Measurements from ENCODE around the gene GMPPB. TPM values are rescaled to one million over a fixed set of nuclear protein-coding genes. Genes with fewer than 3 reads are reported as not detected.
A peak's percentile ranks its signal among the peaks of the same experiment; 100 is the strongest.

GMPPB gene
- total RNA-seq, 1 experiment from 2014 or later, result 88.1 TPM

DNA sequence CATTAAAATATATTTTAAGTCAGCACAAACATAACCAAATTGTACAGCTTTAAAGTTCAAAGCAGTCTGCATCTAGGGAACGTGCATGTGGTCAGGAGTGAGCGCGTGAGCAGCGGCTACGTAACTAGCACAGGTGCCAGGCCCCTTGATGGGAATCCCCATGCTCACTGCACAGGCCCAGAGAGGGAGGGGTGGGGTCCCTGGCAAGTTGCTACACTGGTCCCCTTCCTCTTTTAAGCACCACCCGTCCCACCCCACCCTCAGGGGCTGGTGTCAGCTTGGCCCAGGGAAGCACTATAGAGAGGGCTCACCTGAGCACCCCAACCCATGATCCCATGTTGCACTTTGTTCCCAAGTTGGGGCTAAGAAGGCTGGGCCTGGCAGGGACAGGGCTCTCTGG lies 835 bp upstream of the GMPPB start:
- CTCF ChIA-PET, result no interaction called here

GRCh38 chr3:49723296-49723627 lies 489 bp downstream of the GMPPB start:
- H3K36me3 Mint-ChIP-seq (ENCODE audit: insufficient read depth, unreplicated experiment), result peaks cover 73% of the 10 kb centered on the region
- no peak for TF ChIP-seq CTCF (IDR thresholded peaks at IDR 0.05; ENCODE audit: unreplicated experiment)
- H3K27ac Mint-ChIP-seq (ENCODE audit: low read depth, unreplicated experiment), result peak overlapping the region; percentile 78
- intact Hi-C loops (cut with micrococcal nuclease), result loop anchor here (5.0 kb wide), 2 partner anchors 114 to 179 kb away; partner anchors contain the start of gene MST1R
- CTCF ChIA-PET, result interaction anchor here (1.1 to 1.4 kb wide), 3 partner anchors 79 to 116 kb away, joined by 3 to 4 read pairs (median 4); no protein-coding TSS in a partner anchor
- TSS peak; percentile 49 for BruUV-seq (replicated peaks)
- no peaks in the 10 kb centered on the region for H3K27me3 Mint-ChIP-seq (ENCODE audit: insufficient read depth, unreplicated experiment)
- H3K4me1 Mint-ChIP-seq (ENCODE audit: insufficient read depth, unreplicated experiment), result peaks cover 18% of the 10 kb centered on the region
- peak; percentile 45 for DNase-seq (ENCODE audit: unreplicated experiment)
- H3K9me3 Mint-ChIP-seq (ENCODE audit: unreplicated experiment), result no peaks in the 10 kb centered on the region
- POLR2A ChIA-PET, result interaction anchor here (0.9 to 2.2 kb wide), 9 partner anchors 11 to 512 kb away, joined by 3 to 13 read pairs (median 4); partner anchors contain the start of genes INKA1 and IP6K1
- H3K4me3 Mint-ChIP-seq (ENCODE audit: unreplicated experiment), result peak overlapping the region; percentile 83

More for the DNA sequence above, 835 bp upstream of the GMPPB start:
- H3K27me3 Mint-ChIP-seq (ENCODE audit: insufficient read depth, unreplicated experiment), result no peaks in the 10 kb centered on the region
- no peak for TF ChIP-seq CTCF (IDR thresholded peaks at IDR 0.05; ENCODE audit: unreplicated experiment)
- H3K27ac Mint-ChIP-seq (ENCODE audit: low read depth, unreplicated experiment), result peak overlapping the region; percentile 78
- peaks cover 73% of the 10 kb centered on the region for H3K36me3 Mint-ChIP-seq (ENCODE audit: insufficient read depth, unreplicated experiment)
- no peaks in the 10 kb centered on the region for H3K9me3 Mint-ChIP-seq (ENCODE audit: unreplicated experiment)
- BruUV-seq (replicated peaks), result TSS peak; percentile 86
- peaks cover 14% of the 10 kb centered on the region for H3K4me1 Mint-ChIP-seq (ENCODE audit: insufficient read depth, unreplicated experiment)
- no peak for DNase-seq (ENCODE audit: unreplicated experiment)
- POLR2A ChIA-PET, result interaction anchor here (0.5 to 2.2 kb wide), 12 partner anchors 9 to 486 kb away, joined by 3 to 13 read pairs (median 4); partner anchors contain the start of gene IP6K1
- intact Hi-C loops (cut with micrococcal nuclease), result loop anchor here (5.0 kb wide), 2 partner anchors 113 to 178 kb away; partner anchors contain the start of gene MST1R
- peak overlapping the region; percentile 83 for H3K4me3 Mint-ChIP-seq (ENCODE audit: unreplicated experiment)

- intact Hi-C loops (cut with micrococcal nuclease), result loop anchor here (5.0 kb wide), 2 partner anchors 114 to 179 kb away; partner anchors contain the start of gene MST1R
- H3K4me3 Mint-ChIP-seq (ENCODE audit: unreplicated experiment), result peak overlapping the region; percentile 83
- H3K27me3 Mint-ChIP-seq (ENCODE audit: insufficient read depth, unreplicated experiment), result no peaks in the 10 kb centered on the region
- ChIA-PET POLR2A (interaction anchor here (0.6 to 2.2 kb wide), 9 partner anchors 11 to 512 kb away, joined by 3 to 13 read pairs (median 4); partner anchors contain the start of genes INKA1 and IP6K1), CTCF (interaction anchor here (1.2 to 1.4 kb wide), 2 partner anchors 80 to 116 kb away, joined by 3 to 4 read pairs; no protein-coding TSS in a partner anchor)
- no peak for TF ChIP-seq CTCF (IDR thresholded peaks at IDR 0.05; ENCODE audit: unreplicated experiment)
- no TSS peak for BruUV-seq (replicated peaks)
- H3K27ac Mint-ChIP-seq (ENCODE audit: low read depth, unreplicated experiment), result peak overlapping the region; percentile 78
- peaks cover 69% of the 10 kb centered on the region for H3K36me3 Mint-ChIP-seq (ENCODE audit: insufficient read depth, unreplicated experiment)
- no peaks in the 10 kb centered on the region for H3K9me3 Mint-ChIP-seq (ENCODE audit: unreplicated experiment)
- no peak for DNase-seq (ENCODE audit: unreplicated experiment)
- H3K4me1 Mint-ChIP-seq (ENCODE audit: insufficient read depth, unreplicated experiment), result peaks cover 18% of the 10 kb centered on the region
Measured at GRCh38 chr3:49722896-49723295, 855 bp downstream of the GMPPB start.

GRCh38 chr3:49721896-49722781 lies 1.6 kb downstream of the GMPPB start:
- ChIA-PET CTCF (interaction anchor here (0.6 to 1.8 kb wide), 3 partner anchors 21 to 116 kb away, joined by 3 to 7 read pairs (median 3); no protein-coding TSS in a partner anchor), POLR2A (interaction anchor here (0.6 to 2.2 kb wide), 2 partner anchors 14 to 474 kb away, joined by 4 to 12 read pairs; no protein-coding TSS in a partner anchor)
- Mint-ChIP-seq H3K36me3 (ENCODE audit: insufficient read depth, unreplicated experiment) (peaks cover 69% of the 10 kb centered on the region), H3K27ac (ENCODE audit: low read depth, unreplicated experiment) (no peak overlapping the region), H3K27me3 (ENCODE audit: insufficient read depth, unreplicated experiment) (no peaks in the 10 kb centered on the region), H3K4me1 (ENCODE audit: insufficient read depth, unreplicated experiment) (peaks cover 18% of the 10 kb centered on the region), H3K4me3 (ENCODE audit: unreplicated experiment) (peak overlapping the region; percentile 83), H3K9me3 (ENCODE audit: unreplicated experiment) (no peaks in the 10 kb centered on the region)
- TF ChIP-seq CTCF (IDR thresholded peaks at IDR 0.05; ENCODE audit: unreplicated experiment), result no peak
- BruUV-seq (replicated peaks), result no TSS peak
- DNase-seq (ENCODE audit: unreplicated experiment), result no peak
- intact Hi-C loops (cut with micrococcal nuclease), result loop anchor here (5.0 kb wide), 2 partner anchors 115 to 180 kb away; partner anchors contain the start of gene MST1R

All from MCF 10A (cell line).